ENCODE results near the gene KIAA0930.
"Not testable (repeated sequence)": the region's sequence is repeated elsewhere in the genome, so short reads cannot be mapped to it uniquely, and the experiment has no call there.

KIAA0930 gene

DNA sequence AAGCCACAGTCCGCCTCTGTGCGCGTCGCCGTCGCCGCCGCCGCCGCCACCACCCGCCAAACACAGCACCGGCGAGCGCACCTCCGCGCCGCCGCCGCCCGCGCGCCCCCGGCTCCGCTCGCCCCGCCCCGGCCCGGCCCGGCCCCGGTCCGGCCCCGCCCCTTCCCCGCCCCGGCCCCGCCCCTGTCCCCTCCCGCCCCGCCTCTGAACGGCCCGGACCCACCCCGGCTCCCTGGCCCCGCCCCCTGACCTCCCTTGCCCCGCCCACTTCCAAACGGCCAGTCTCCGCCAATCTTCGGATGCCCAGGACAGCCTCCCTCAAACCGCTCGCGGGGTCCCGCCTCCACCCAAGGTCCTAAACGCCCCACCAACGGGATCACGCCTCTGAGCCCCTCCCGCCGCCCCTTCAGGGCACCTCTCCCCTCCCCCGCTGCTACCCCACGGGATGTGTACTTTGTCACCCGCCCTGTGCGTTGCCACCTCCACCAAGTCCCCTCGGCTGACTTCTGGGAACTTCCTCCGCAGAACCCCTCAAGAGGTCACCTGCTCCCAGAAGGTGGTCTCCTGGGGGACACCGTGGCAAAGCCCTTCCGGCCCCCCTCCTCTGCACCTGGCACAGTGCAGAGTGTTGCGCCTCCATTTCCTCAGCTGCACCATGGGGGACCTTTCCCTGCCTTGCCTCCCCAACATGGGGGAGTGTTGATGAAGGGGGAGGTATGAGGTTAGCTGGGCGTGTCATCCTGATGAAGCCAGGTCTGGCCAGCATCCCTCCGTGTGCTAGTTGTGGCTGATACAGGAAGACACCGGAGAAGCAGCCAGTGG lies at the start of gene KIAA0930:
Gene KIAA0930, minus strand, starts transcription at position 85 of the 822 bp plus-strand sequence. CDS start 191 bp downstream, outside the sequence.
- FAIRE-seq: peak; percentile 69

DNA sequence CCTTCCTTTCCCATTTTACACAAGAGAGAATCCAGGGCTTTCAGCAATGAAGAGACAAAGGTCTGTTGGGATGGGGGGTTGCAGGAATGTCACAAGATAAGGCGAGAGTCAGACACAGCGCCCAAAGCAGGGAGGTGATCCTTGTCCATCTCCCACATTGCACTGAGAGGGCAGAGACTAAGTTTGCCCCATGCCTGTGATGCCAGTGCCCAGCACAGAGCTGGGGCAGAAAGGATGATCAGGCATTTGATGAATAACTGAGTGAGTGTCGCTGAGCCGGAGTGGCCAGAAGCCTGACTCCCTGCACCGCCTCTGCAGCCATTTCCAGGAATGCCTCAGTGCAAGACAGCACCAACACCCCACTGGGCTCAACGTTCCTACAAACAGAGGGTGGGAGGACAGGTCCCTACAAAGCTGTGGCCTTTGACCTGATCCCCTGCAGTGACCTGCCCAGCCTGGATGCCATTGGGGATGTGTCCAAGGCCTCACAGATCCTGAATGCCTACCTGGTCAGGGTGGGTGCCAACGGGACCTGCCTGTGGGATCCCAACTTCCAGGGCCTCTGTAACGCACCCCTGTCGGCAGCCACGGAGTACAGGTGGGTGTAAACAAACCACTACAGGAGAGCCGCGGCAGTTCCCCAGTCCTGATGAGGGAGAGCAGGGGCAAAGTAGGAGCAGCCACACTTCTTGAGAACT lies 46.3 kb upstream of the KIAA0930 start:
- no peak for FAIRE-seq

More for the DNA sequence above, at the start of gene KIAA0930:
- DNase-seq (ENCODE audit: extremely low spot score, insufficient read length, low read depth): peak; percentile 90

DNA sequence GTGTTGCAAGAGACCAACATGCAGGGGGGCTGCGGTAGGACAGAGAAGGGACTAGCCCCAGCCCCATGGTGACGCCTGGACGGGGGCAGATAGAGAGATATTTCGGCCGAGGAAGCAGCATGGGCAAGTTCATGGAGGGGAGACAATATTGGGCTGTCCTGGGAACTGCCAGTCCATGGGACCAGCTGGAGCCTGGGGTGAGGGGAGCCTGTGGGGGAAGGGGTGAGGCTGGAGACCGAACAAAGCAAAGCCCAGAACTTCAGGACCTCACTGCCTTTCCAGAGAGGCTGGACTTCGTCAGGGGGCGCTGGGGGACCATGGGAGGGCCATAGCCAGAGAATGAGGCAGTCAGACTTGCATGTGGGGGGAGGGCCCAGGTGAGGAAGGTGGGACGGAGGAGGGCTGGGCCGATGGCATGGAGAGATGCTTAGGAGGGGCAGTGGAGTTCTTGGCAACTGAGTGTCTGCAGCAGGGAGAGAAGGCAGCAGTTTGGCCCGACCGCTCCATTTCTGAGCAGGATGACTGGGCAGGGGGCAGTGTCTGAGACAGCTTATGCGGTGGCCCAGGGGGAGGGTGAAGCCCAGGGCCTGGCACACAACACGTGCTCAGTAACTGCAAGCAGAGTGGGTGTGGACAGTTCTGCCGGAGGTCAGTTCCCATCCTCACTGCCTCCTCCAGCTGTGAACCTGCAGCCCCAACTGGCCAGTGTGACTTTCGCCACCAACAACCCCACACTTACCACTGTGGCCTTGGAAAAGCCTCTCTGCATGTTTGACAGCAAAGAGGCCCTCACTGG lies 44.8 kb upstream of the KIAA0930 start:
- FAIRE-seq (no peak), DNase-seq (ENCODE audit: extremely low spot score, insufficient read length, low read depth) (no peak)

More for the DNA sequence above, 46.3 kb upstream of the KIAA0930 start:
- DNase-seq (ENCODE audit: extremely low spot score, insufficient read length, low read depth): no peak

DNA sequence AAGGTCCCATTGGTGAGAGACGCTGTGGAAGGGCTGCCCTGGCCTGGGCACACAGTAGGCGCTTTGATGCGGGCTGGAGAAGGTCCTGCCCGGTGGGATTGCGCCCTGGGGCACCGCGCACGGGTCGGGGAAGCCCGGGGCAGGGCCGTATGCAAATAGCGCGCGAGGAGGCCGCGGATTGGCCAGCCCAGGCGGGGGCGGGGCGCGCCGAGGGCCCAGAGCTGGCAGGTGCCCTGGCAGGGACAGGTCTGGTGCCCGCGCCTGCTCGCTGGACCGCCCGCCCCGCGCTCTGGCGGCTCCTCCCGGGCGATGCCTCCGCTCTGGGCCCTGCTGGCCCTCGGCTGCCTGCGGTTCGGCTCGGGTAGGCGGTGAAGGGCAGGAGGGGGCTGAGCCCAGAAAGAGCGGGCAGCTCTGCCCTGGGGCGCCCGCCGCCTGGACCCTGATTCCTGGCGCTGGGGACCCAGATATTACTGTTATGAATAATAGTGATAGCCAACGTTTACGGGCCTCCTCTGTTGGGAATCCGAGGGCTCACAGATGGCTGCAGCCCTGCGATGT lies 44.1 kb upstream of the KIAA0930 start, which contains the start of gene UPK3A:
Gene UPK3A, plus strand, starts transcription at position 245 of the 558 bp plus-strand sequence. Its CDS starts 65 bp downstream, at position 310.
- FAIRE-seq (no peak), DNase-seq (ENCODE audit: extremely low spot score, insufficient read length, low read depth) (no peak)

DNA sequence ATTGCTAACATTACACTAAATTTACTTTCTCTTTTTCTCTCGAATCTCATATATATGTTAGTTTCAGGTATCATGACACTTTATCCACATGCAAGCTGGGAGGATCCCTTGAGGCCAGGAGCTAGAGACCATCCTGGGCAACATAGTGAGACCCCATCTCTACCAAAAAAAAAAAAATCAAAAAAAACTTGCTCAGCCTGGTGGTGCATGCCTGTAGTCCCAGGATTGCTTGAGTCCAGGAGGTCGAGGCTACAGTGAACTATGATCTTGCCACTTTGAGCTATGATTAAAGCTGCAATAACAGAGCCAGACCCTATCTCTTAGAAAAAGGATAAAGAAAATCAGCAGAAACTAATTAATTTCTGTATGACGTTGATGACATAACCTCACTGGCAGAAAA lies 40.3 kb upstream of the KIAA0930 start:
- FAIRE-seq (no peak), DNase-seq (ENCODE audit: extremely low spot score, insufficient read length, low read depth) (no peak)

DNA sequence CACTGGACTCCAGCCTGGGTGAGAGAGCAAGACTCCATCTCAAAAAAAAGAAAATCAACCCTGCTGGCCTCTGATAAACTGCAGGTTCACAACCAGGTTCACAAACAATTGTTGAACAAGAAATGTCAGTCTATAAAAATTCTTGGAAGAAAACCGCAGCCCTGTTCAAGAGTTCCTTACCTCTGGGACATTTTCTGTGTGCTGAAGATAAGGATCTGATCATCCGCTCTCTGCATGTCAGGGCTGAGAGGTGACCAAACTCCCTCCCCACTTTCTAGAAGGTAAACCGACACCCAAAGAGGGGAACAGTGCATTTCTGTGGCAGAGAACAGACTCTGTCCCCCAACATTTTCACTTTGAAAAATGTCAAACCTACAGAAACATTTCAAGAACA lies 39.9 kb upstream of the KIAA0930 start:
- FAIRE-seq (no peak), DNase-seq (ENCODE audit: extremely low spot score, insufficient read length, low read depth) (no peak)

DNA sequence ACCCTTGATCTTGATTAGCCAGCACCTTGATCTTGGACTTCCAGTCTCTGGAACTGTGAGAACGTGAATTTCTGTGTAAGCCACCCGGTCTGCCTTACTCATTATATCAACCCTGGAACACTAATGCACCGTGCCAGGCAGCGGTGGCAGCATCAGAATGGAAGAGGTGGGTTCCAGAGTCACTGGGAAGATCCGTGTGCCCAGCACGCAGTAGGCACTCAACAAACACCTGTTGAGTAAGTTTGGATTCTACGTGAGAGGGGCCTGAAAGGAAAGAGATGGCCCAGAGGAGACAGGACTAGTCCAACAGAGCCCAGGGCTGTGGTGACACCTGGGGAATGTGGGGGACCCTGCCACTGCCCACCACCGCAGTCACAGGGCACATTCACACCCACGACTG lies 37.4 kb upstream of the KIAA0930 start:
- no peak for FAIRE-seq
- DNase-seq (ENCODE audit: extremely low spot score, insufficient read length, low read depth): no peak

DNA sequence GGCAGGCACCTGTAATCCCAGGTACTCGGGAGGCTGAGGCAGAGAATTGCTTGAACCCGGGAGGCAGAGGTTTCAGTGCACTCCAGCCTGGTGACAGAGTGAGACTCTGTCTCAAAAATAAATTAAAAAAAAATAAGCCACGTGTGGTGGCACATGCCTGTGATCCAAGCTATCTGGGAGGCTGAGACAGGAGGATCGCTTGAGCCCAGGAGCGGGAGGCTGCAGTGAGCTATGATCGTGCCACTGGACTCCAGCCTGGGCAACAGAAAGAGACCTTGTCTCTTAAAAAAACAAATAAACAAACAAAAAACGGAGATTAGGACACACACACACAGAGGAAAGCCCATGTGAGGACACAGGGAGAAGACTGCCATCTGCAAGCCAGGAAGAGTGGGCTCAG lies 37.0 kb upstream of the KIAA0930 start:
- DNase-seq (ENCODE audit: extremely low spot score, insufficient read length, low read depth); FAIRE-seq: not testable (repeated sequence)

DNA sequence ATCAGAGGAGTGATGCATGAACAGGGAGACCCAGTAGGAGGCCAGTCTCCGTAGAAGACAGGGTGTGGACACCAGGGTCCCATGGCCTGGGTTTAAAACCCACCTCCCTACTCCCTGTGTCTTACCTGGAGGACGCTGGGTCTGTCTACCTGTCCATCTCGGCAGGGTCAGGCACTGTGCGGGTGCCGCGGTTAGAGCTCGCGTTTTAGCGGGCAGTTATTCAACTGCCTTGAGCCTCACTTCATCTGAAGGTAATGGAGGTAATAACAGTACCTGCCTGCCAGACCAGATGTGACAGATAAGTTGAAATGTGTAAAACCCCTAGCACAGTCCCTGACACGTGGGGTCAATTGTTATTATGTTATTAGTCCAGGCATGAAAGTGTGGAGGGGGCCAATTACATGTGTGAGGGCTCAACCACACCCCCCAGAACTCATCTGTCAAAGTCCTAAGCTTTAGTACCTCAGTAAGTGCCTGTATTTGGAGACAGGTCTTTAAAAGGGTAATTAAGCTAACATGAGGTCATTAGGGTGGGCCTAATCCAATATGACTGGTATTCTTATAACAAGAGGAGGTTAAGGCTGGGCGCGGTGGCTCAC lies 35.9 kb upstream of the KIAA0930 start:
- FAIRE-seq (no peak), DNase-seq (ENCODE audit: extremely low spot score, insufficient read length, low read depth) (no peak)

DNA sequence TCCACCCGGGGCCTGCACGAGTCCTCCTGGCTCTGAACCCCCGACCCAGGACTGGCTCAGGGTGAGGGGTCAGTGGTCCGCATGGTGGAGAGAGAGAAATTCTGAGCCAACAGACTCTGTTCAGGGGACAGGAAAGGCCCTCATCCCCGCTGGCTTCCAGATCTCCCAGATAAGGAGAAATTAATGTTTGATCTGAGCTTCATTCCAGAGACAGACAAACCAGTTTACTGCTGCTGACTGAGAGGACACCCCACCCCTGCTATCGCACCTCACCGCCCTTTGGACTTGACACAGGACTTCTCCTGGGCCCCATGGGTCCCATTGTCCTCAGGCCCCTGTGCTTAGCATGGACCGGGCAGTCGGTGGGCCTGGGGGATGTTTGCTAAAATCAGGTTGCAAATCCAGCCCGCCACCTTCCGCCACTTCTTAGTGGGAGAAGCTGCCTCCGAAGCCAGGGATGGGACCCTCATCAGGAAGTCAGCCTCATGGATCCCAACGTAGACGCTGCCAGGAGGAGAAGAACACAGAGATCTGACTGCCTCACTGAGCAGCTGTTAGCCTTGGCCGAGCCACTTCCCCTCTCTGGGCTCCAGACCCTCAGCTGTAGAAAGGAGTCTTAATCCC lies 32.9 kb upstream of the KIAA0930 start:
- DNase-seq (ENCODE audit: extremely low spot score, insufficient read length, low read depth): no peak
- no peak for FAIRE-seq

DNA sequence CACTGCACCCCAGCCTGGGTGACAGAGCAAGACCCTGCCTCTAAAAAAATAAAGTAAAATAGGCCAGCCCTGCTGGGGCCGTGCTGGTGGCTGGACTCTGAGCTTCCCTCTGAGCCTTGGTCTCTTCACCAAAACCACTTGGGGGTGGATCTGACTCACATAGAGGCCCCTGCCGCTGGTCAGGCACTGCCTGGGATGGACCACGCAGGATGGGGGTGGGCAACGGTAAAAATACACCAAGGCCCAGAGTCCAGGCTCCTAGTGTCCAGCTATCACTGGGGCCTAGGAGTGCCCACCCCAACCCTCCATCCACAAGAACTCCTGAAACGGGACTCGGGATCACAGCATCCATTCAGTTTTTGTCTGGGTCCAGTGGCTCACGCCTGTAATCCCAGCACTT lies 31.8 kb upstream of the KIAA0930 start:
- FAIRE-seq: no peak
- DNase-seq (ENCODE audit: extremely low spot score, insufficient read length, low read depth): no peak

DNA sequence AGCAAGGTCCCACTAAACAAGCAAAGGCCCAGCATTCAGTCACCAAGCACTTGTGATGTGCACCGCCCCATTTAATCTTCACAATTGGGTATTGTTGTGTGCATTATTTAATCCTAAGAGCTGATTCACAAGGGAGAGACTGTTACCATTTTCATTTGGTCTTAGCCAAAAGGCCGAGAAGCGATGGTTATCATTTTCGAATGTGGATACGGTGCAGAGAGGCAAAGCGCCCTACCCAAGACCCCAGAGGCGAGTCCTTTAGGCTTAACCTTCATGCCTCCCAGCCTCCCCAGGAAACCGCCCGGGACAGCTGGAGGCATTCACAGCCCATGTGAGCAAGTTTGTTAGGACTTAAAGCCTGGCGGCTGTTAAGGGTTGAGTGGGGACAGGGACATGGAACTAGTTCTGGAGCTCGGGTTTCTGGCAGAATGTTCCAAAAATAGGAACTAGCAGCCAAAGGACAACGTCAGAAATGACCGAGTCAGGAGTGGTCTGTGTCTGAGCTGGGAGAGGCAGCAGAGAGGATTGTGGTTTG lies 31.0 kb upstream of the KIAA0930 start:
- no peak for DNase-seq (ENCODE audit: extremely low spot score, insufficient read length, low read depth)
- no peak for FAIRE-seq

DNA sequence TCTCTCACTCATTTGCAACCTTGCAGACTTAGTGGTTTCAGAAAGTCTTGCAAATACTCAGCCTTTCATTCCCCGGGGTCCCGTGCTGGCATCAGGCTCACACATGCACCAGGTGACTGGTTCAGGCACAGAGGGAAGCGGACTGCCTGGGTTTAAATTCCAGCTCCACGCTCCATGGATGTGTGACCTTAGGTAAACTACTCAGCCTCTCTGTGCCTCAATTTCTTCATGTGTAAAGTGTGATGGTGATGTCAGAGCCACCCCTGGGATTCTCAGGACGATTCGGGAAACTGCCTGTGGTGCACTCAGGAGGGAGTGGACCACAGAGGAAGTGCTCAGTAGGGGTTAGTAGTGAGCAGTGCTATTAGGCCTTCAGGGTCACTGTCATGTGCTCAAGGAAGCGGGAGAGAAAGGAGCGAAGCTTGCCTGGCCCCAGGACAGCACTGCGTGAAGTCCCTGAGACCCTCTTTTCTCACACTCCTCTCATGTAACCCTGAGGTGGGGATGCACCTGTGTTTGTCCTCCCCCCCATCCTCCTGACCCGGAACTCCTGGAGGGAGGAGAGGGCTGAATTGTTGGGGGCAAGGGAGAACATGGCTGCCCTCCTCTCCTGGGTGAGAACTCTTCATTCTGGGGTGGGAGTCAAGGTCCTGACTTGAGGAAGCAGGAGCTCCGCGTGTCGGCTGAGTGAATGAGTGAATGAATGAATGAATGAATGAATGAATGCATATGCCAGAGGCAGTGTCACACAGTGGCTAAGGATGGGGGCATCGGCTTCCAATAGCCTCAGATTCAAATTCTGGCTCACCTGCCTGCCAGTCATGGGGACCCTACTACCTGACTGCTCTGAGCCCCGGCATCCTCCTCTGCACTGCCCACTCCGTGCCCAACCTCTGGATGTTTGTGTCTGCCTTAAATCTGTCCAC lies 29.7 kb upstream of the KIAA0930 start:
- no peak for FAIRE-seq
- no peak for DNase-seq (ENCODE audit: extremely low spot score, insufficient read length, low read depth)

DNA sequence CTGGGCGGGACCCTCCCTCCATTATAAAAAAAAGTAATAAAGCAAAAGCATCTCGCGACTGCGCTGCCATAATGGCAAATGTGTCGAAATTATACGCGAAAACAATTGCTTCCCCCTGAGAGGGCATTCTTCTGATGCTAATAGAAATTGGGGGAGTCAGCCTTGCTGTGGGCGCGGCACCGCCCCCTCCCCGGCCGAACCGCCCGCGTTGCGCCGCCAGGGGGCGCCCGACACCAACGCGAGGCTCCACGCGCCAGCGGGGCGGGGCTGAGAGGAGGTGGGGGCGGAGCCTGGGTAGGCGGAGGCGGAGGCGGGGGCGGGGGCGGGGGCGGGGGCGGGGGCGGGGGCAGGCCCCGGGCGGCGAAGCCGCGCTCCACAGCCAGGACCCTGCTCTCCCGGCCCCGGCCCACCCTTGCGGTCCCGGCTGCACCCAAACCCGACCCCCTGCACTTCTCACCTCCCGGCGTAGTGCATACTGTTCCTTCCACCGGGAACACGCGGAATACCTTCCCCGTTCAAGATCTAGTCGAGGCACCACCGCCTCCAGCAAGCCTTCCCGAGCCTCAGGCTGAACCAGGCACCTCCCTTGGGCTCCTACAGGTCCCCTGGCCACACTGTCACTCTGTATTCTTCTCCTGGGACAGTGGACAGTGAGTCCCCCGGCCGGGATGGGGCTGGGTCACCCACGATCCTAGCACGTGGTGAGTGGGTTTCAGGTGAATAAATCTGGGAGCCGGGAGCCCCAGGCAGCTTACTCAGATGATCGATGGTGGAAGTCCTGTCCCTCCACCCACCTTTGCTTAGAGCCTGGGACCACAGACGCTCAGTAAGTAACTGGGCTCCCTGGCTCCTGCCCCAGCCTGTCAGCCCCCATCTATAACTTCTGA lies 28.5 kb upstream of the KIAA0930 start:
- peak; percentile 76 for FAIRE-seq
- peak; percentile 78 for DNase-seq (ENCODE audit: extremely low spot score, insufficient read length, low read depth)

DNA sequence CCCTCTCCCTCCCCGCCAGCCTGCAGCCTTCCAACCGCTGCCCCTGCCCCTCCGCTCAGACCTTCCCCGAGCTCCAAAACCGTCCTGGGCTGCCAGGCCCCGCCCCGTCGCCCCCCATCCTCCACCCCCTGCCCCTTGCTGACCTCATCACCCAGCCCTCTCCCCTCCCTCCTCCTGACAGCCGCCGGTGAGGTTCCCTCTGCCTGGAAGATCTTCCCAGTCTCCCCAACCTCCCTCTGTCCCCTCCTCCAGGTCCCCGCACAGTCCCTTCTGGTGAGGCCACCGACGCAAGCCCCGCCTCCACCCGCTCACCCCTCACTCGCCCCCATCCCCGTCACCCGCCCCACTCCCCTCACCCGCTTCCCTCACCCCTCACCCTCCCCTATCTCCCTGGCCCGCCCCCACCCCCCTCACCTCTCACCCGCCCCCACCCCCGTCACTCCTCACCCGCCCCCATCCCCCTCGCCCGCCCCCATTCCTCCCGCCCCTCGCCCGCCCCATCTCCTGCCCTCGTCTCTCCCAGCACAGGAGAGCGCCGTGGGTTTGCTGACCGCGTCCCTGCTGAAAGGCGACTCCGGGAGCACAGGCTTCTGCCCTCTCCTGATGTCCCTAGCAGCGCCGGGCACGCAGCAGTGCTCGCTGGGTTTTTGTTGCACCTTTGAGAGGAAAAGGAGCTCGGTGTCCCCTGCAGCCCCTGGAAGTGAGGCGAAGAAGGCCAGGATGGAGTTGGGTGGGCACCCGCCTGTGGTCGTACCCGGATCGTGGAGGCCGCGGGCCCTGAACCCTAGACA lies 27.7 kb upstream of the KIAA0930 start:
- DNase-seq (ENCODE audit: extremely low spot score, insufficient read length, low read depth): no peak

DNA sequence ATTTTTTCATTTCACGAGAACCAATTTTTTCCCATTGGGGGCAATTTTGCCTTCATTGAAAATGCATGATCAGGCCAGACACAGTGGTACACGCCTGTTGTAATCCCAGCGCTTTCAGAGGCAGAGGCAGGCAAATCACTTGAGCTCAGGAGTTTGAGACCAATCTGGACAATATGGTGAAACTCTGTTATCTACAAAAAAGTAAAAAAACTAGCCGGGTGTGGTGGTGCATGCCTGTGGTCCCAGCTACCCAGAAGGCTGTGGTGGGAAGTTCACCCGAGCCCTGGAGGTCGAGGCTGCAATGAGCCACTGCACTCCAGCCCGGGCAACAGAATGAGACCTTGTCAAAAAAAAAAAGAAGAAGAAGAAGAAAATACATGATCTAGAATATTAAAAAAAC lies 24.8 kb upstream of the KIAA0930 start:
- DNase-seq (ENCODE audit: extremely low spot score, insufficient read length, low read depth) (no peak), FAIRE-seq (peak; percentile 5)

More for the DNA sequence above, 27.7 kb upstream of the KIAA0930 start:
- no peak for FAIRE-seq

All from GM18507 (cell line).